ENCODE data around the gene ZNF776. TPM values are rescaled to one million over a fixed set of nuclear protein-coding genes. Genes with fewer than 3 reads are reported as not detected.

The ZNF776 gene
- 17.7 and 18.0 TPM in 2 replicates for total RNA-seq

GRCh38 chr19:57746580-57747471 is at the start of gene ZNF776:
Gene ZNF776, plus strand, starts transcription at chr19:57746815. Its CDS starts 244 bp downstream, at chr19:57747059.

GRCh38 chr19:57708641-57709361 is 37.8 kb upstream of the ZNF776 start, which contains the start of gene ZNF154:
Gene ZNF154, minus strand, starts transcription at chr19:57709204. Its CDS starts 233 bp downstream, at chr19:57708971.

GRCh38 chr19:57769345-57770131 is 22.9 kb downstream of the ZNF776 start, which contains the start of gene ZNF586:
Gene ZNF586, plus strand, starts transcription at chr19:57769676. Its CDS starts 167 bp downstream, at chr19:57769843.

Other genes starting within 250 kb of the ZNF776 start
- gene ZNF773, start 246.9 kb upstream of the ZNF776 start, total RNA-seq: 8.6 and 11.6 TPM in 2 replicates
- 4.1 and 5.5 TPM in 2 replicates for gene ZNF549, start 219.5 kb upstream of the ZNF776 start, total RNA-seq
- gene ZNF550, start 187.0 kb upstream of the ZNF776 start, total RNA-seq: 6.6 and 8.3 TPM in 2 replicates
- 3.6 and 5.2 TPM in 2 replicates for gene ZNF416, start 167.9 kb upstream of the ZNF776 start, total RNA-seq
- gene ZIK1, start 162.7 kb upstream of the ZNF776 start, total RNA-seq: 2.6 and 4.5 TPM in 2 replicates
- gene ZNF530, start 146.9 kb upstream of the ZNF776 start, total RNA-seq: 3.5 and 4.4 TPM in 2 replicates
- gene ZNF134, start 132.6 kb upstream of the ZNF776 start, total RNA-seq: 18.7 and 23.5 TPM in 2 replicates
- 9.0 and 12.5 TPM in 2 replicates for gene ZNF211, start 113.6 kb upstream of the ZNF776 start, total RNA-seq
- not detected in 2 replicates for gene ZSCAN4, start 77.9 kb upstream of the ZNF776 start, total RNA-seq
- gene ZNF551, start 64.8 kb upstream of the ZNF776 start, total RNA-seq: 6.0 and 9.4 TPM in 2 replicates
- under 0.01 and 0.11 TPM in 2 replicates for gene ZNF154, start 37.6 kb upstream of the ZNF776 start, total RNA-seq
- 4.9 and 5.5 TPM in 2 replicates for gene ZNF671, start 19.2 kb upstream of the ZNF776 start, total RNA-seq
- gene ZNF586, start 22.9 kb downstream of the ZNF776 start, total RNA-seq: 14.5 and 17.8 TPM in 2 replicates
- gene ZNF552, start 68.1 kb downstream of the ZNF776 start, total RNA-seq: 5.7 and 7.8 TPM in 2 replicates
- 11.9 and 13.8 TPM in 2 replicates for gene ZNF587B, start 83.5 kb downstream of the ZNF776 start, total RNA-seq
- 12.5 and 15.6 TPM in 2 replicates for gene ZNF587, start 103.0 kb downstream of the ZNF776 start, total RNA-seq
- gene ZNF814, start 142.2 kb downstream of the ZNF776 start, total RNA-seq: 1.7 and 2.1 TPM in 2 replicates
- gene ZNF417, start 169.8 kb downstream of the ZNF776 start, total RNA-seq: 11.5 and 13.2 TPM in 2 replicates
- 2.1 and 2.3 TPM in 2 replicates for gene ZNF418, start 188.6 kb downstream of the ZNF776 start, total RNA-seq
- gene ZNF256, start 200.9 kb downstream of the ZNF776 start, total RNA-seq: 4.9 and 6.1 TPM in 2 replicates
- gene C19orf18, start 227.7 kb downstream of the ZNF776 start, total RNA-seq: not detected in 2 replicates

Measured in dermis lymphatic vessel endothelial cell (primary cell).